WTC11 (cell line): ENCODE measurements around the gene FCRL6. TPM values are rescaled to one million over a fixed set of nuclear protein-coding genes. Genes with fewer than 3 reads are reported as not detected.

Experiments used
- ATAC-seq: fragments of 200-7000 bp; cut with Tn5 transposase; 2 replicates; pipeline ENCODE4 v1.10.0; 2021; ENCODE audit warnings: mild to moderate bottlenecking, moderate library complexity
- CTCF ChIA-PET: fragments of 300-600 bp; sonication (Branson Sonifier 250); formaldehyde crosslinking; loops from one replicate; lab custom pipeline; 2021; ENCODE audit warnings: antibody characterized with exemption; lab: Charles Lee
- POLR2A ChIA-PET: fragments of 350-600 bp; sonication (Branson Sonifier 250); formaldehyde crosslinking; loops from one replicate; lab custom pipeline; 2021; ENCODE audit warnings: antibody characterized with exemption; lab: Charles Lee
- DNase-seq: peaks from one replicate; pipeline ENCODE4 v3.0.0; 2021; ENCODE audit warnings: low spot score
- H3K27ac Mint-ChIP-seq: 2 replicates; pipeline ENCODE4 v1.8.0; 2021; ENCODE audit warnings: mixed read lengths
- H3K27me3 Mint-ChIP-seq: 2 replicates; pipeline ENCODE4 v1.8.0; 2021; ENCODE audit warnings: low read depth, mild to moderate bottlenecking, moderate library complexity, mixed read lengths
- H3K36me3 Mint-ChIP-seq: 2 replicates; pipeline ENCODE4 v1.8.0; 2021; ENCODE audit warnings: mixed read lengths
- H3K4me1 Mint-ChIP-seq: 2 replicates; pipeline ENCODE4 v1.8.0; 2022; ENCODE audit warnings: mixed read lengths
- H3K4me3 Mint-ChIP-seq: 2 replicates; pipeline ENCODE4 v1.8.0; 2021; ENCODE audit warnings: mild to moderate bottlenecking, moderate library complexity, mixed read lengths
- H3K9me3 Mint-ChIP-seq: 2 replicates; pipeline ENCODE4 v1.8.0; 2021; ENCODE audit warnings: mixed read lengths
- AR ChIP-seq: fragments of 250-450 bp; sonication (Bioruptor Pico); IDR thresholded peaks from 2 replicates; pipeline ENCODE4 v1.9.0; 2021; ENCODE audit warnings: mild to moderate bottlenecking
- CDX4 ChIP-seq: fragments of 250-450 bp; sonication (Bioruptor Pico); IDR thresholded peaks from 2 replicates; pipeline ENCODE4 v1.9.0; 2021; ENCODE audit warnings: moderate library complexity, mild to moderate bottlenecking, inconsistent platforms, borderline replicate concordance
- ELF4 ChIP-seq: sonication (generic); formaldehyde crosslinking; IDR thresholded peaks from 2 replicates; pipeline ENCODE4 v1.8.1; 2022; ENCODE audit warnings: low read depth, mild to moderate bottlenecking, moderate library complexity, missing genetic modification reagents
- EMX1 ChIP-seq: fragments of 250-450 bp; sonication (Bioruptor Pico); IDR thresholded peaks from 2 replicates; pipeline ENCODE4 v1.8.0; 2021; ENCODE audit warnings: mild to moderate bottlenecking
- IRF2 ChIP-seq: sonication (generic); formaldehyde crosslinking; IDR thresholded peaks from 2 replicates; pipeline ENCODE4 v1.8.0; 2022; ENCODE audit warnings: low read depth, missing genetic modification reagents, borderline replicate concordance
- NFATC4 ChIP-seq: fragments of 250-450 bp; sonication (Bioruptor Pico); IDR thresholded peaks from 2 replicates; pipeline ENCODE4 v1.9.0; 2021; ENCODE audit warnings: mild to moderate bottlenecking
- NFYB ChIP-seq: sonication (generic); formaldehyde crosslinking; conservative IDR thresholded peaks from 2 replicates; pipeline ENCODE4 v1.8.0; 2022; ENCODE audit warnings: low read depth, missing genetic modification reagents
- PRDM15 ChIP-seq: sonication (generic); formaldehyde crosslinking; IDR thresholded peaks from 2 replicates; pipeline ENCODE4 v1.8.0; 2022; ENCODE audit warnings: missing genetic modification reagents
- PRRX2 ChIP-seq: fragments of 250-450 bp; sonication (Bioruptor Pico); IDR thresholded peaks from 2 replicates; pipeline ENCODE4 v1.8.0; 2021; ENCODE audit warnings: mild to moderate bottlenecking
- SP1 ChIP-seq: sonication (generic); formaldehyde crosslinking; conservative IDR thresholded peaks from 2 replicates; pipeline ENCODE4 v1.8.1; 2022; ENCODE audit warnings: missing genetic modification reagents
- ZBTB21 ChIP-seq: sonication (generic); formaldehyde crosslinking; IDR thresholded peaks from 2 replicates; pipeline ENCODE4 v1.8.1; 2023; ENCODE audit warnings: mild to moderate bottlenecking, missing genetic modification reagents, borderline replicate concordance
- ZNF138 ChIP-seq: sonication (generic); formaldehyde crosslinking; conservative IDR thresholded peaks from 2 replicates; pipeline ENCODE4 v1.8.1; 2022; ENCODE audit warnings: mild to moderate bottlenecking, moderate library complexity, missing genetic modification reagents
- ZNF219 ChIP-seq: sonication (generic); formaldehyde crosslinking; IDR thresholded peaks from 2 replicates; pipeline ENCODE4 v1.8.0; 2023; ENCODE audit warnings: missing genetic modification reagents, mild to moderate bottlenecking, borderline replicate concordance
- total RNA-seq: library from RNA; stranded (reverse); gene quantifications from 3 replicates; pipeline ENCODE4 v1.2.3, GENCODE V29; 2021
- TF ChIP-seq, protein P1 (sequence below): fragments of 250-450 bp; sonication (Bioruptor Pico); IDR thresholded peaks from 2 replicates; pipeline ENCODE4 v1.8.0; 2021; ENCODE audit warnings: mild to moderate bottlenecking
- TF ChIP-seq, protein P2 (sequence below): sonication (generic); formaldehyde crosslinking; conservative IDR thresholded peaks from 2 replicates; pipeline ENCODE4 v1.8.1; 2023; ENCODE audit warnings: mild to moderate bottlenecking, low read depth, missing genetic modification reagents, moderate library complexity
- TF ChIP-seq, protein P3 (sequence below): fragments of 200-600 bp; IDR thresholded peaks from 2 replicates; pipeline ENCODE4 v1.8.0; 2022; ENCODE audit warnings: antibody characterized with exemption

Gene FCRL6
- total RNA-seq, 1 experiment from 2014 or later, result not detected

- Mint-ChIP-seq H3K27ac (no peak overlapping the region), H3K4me3 (no peak overlapping the region), H3K36me3 (no peaks in the 10 kb centered on the region), H3K9me3 (no peaks in the 10 kb centered on the region), H3K27me3 (peaks cover 4% of the 10 kb centered on the region; the same call in 1 of the 2 replicates), H3K4me1 (peaks cover 7% of the 10 kb centered on the region; the same call in 1 of the 2 replicates)
- ATAC-seq, result no peak
- TF ChIP-seq, protein P1, sequence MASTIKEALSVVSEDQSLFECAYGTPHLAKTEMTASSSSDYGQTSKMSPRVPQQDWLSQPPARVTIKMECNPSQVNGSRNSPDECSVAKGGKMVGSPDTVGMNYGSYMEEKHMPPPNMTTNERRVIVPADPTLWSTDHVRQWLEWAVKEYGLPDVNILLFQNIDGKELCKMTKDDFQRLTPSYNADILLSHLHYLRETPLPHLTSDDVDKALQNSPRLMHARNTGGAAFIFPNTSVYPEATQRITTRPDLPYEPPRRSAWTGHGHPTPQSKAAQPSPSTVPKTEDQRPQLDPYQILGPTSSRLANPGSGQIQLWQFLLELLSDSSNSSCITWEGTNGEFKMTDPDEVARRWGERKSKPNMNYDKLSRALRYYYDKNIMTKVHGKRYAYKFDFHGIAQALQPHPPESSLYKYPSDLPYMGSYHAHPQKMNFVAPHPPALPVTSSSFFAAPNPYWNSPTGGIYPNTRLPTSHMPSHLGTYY (CRISPR knock-in tag), result no peak
- TF ChIP-seq, protein P2, sequence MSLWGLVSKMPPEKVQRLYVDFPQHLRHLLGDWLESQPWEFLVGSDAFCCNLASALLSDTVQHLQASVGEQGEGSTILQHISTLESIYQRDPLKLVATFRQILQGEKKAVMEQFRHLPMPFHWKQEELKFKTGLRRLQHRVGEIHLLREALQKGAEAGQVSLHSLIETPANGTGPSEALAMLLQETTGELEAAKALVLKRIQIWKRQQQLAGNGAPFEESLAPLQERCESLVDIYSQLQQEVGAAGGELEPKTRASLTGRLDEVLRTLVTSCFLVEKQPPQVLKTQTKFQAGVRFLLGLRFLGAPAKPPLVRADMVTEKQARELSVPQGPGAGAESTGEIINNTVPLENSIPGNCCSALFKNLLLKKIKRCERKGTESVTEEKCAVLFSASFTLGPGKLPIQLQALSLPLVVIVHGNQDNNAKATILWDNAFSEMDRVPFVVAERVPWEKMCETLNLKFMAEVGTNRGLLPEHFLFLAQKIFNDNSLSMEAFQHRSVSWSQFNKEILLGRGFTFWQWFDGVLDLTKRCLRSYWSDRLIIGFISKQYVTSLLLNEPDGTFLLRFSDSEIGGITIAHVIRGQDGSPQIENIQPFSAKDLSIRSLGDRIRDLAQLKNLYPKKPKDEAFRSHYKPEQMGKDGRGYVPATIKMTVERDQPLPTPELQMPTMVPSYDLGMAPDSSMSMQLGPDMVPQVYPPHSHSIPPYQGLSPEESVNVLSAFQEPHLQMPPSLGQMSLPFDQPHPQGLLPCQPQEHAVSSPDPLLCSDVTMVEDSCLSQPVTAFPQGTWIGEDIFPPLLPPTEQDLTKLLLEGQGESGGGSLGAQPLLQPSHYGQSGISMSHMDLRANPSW (CRISPR knock-in tag), result no peak
- no peak for TF ChIP-seq PRRX2
- no peak for TF ChIP-seq ELF4 (CRISPR knock-in tag)
- no peak for TF ChIP-seq NFATC4 (CRISPR knock-in tag)
- no peak for TF ChIP-seq ZNF138 (CRISPR knock-in tag)
- POLR2A ChIA-PET, result no interaction called here
- CTCF ChIA-PET, result interaction anchor here (0.9 to 2.3 kb wide), 3 partner anchors 24 to 233 kb away, joined by 3 to 5 read pairs (median 3); no protein-coding TSS in a partner anchor
- DNase-seq, result no peak
Measured at GRCh38 chr1:159774465-159774864, 27.7 kb upstream of the FCRL6 start.

- Mint-ChIP-seq H3K4me1 (peaks cover 11% of the 10 kb centered on the region; the same call in 1 of the 2 replicates), H3K27me3 (peaks cover 4% of the 10 kb centered on the region), H3K4me3 (no peak overlapping the region), H3K9me3 (no peaks in the 10 kb centered on the region), H3K27ac (no peak overlapping the region), H3K36me3 (no peaks in the 10 kb centered on the region)
- DNase-seq, result no peak
- POLR2A ChIA-PET, result no interaction called here
- CTCF ChIA-PET, result interaction anchor here (1.1 to 2.3 kb wide), 4 partner anchors 10 to 564 kb away, joined by 3 to 5 read pairs (median 4); no protein-coding TSS in a partner anchor
- TF ChIP-seq ZNF219 (CRISPR knock-in tag), result no peak
- TF ChIP-seq NFYB, result no peak
- no peak for TF ChIP-seq PRDM15 (CRISPR knock-in tag)
- TF ChIP-seq AR (CRISPR knock-in tag), result no peak
- no peak for TF ChIP-seq EMX1 (CRISPR knock-in tag)
- TF ChIP-seq SP1 (CRISPR knock-in tag), result no peak
- no peak for TF ChIP-seq ZBTB21
- no peak for TF ChIP-seq IRF2 (CRISPR knock-in tag)
- TF ChIP-seq CDX4 (CRISPR knock-in tag), result no peak
- TF ChIP-seq, protein P3, sequence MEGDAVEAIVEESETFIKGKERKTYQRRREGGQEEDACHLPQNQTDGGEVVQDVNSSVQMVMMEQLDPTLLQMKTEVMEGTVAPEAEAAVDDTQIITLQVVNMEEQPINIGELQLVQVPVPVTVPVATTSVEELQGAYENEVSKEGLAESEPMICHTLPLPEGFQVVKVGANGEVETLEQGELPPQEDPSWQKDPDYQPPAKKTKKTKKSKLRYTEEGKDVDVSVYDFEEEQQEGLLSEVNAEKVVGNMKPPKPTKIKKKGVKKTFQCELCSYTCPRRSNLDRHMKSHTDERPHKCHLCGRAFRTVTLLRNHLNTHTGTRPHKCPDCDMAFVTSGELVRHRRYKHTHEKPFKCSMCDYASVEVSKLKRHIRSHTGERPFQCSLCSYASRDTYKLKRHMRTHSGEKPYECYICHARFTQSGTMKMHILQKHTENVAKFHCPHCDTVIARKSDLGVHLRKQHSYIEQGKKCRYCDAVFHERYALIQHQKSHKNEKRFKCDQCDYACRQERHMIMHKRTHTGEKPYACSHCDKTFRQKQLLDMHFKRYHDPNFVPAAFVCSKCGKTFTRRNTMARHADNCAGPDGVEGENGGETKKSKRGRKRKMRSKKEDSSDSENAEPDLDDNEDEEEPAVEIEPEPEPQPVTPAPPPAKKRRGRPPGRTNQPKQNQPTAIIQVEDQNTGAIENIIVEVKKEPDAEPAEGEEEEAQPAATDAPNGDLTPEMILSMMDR, result no peak
- ATAC-seq, result no peak
Measured at GRCh38 chr1:159775716-159776115, 26.4 kb upstream of the FCRL6 start.
